SHP77 treated with DMSO at 0.1 percent for 48 hours (cell line): Measurements from ENCODE around the gene IRF1.
"Not testable (repeated sequence)": the region's sequence is repeated elsewhere in the genome, so short reads cannot be mapped to it uniquely, and the experiment has no call there.

Experiments
- DNase-seq: peaks from one replicate; lab custom pipeline; 2025; lab: John Stamatoyannopoulos, UW

IRF1 gene

GRCh38 chr5:132490484-132491367 is at the start of gene IRF1:
IRF1 (minus strand) TSS chr5:132490773; CDS start chr5:132489478, 1,295 bp downstream.
- peak; percentile 57 for DNase-seq

GRCh38 chr5:132540149-132540548 is 49.6 kb upstream of the IRF1 start:
- DNase-seq = no peak

GRCh38 chr5:132539716-132540115 is 49.1 kb upstream of the IRF1 start:
- no peak for DNase-seq

- no peak for DNase-seq
These were observed 40.4 kb upstream of the IRF1 start for GRCh38 chr5:132530946-132531345.

GRCh38 chr5:132528866-132529634 is 38.5 kb upstream of the IRF1 start:
- no peak for DNase-seq

- no peak for DNase-seq
These were observed 37.4 kb upstream of the IRF1 start for GRCh38 chr5:132528021-132528420.

- DNase-seq = no peak
These were observed 36.5 kb upstream of the IRF1 start for GRCh38 chr5:132526974-132527564.

GRCh38 chr5:132526290-132526973 is 35.9 kb upstream of the IRF1 start:
- DNase-seq = peak; percentile 49

- no peak for DNase-seq
These were observed 34.7 kb upstream of the IRF1 start for GRCh38 chr5:132525299-132525724.

GRCh38 chr5:132524877-132525276 is 34.3 kb upstream of the IRF1 start:
- not testable (repeated sequence) for DNase-seq

- DNase-seq = not testable (repeated sequence)
These were observed 31.5 kb upstream of the IRF1 start for GRCh38 chr5:132522067-132522466.

- not testable (repeated sequence) for DNase-seq
These were observed 23.2 kb upstream of the IRF1 start for GRCh38 chr5:132513618-132514336.

- DNase-seq = no peak
These were observed 19.5 kb upstream of the IRF1 start for GRCh38 chr5:132510076-132510475.

GRCh38 chr5:132506094-132506692 is 15.6 kb upstream of the IRF1 start:
- DNase-seq = no peak

GRCh38 chr5:132505641-132506040 is 15.1 kb upstream of the IRF1 start:
- DNase-seq = no peak

GRCh38 chr5:132504746-132505145 is 14.2 kb upstream of the IRF1 start:
- DNase-seq = no peak

- no peak for DNase-seq
These were observed 12.7 kb upstream of the IRF1 start for GRCh38 chr5:132503244-132503643.

GRCh38 chr5:132501961-132502931 is 11.7 kb upstream of the IRF1 start:
- no peak for DNase-seq

- no peak for DNase-seq
These were observed 11.0 kb upstream of the IRF1 start for GRCh38 chr5:132501629-132501956.
